ENCODE data around the gene TRNAU1AP. TPM values are rescaled to one million over a fixed set of nuclear protein-coding genes. Genes with fewer than 3 reads are reported as not detected.

Gene TRNAU1AP
- total and polyA plus RNA-seq, 2 of the 13 experiments (the other 11 are each of a cell fraction or from before 2014, with no cell fraction given), result 29.0 to 42.9 TPM

- TF ChIP-seq SIX4 (CRISPR knock-in tag; IDR thresholded peaks at IDR 0.05), result no peak
- no peak for TF ChIP-seq MXI1 (IDR thresholded peaks at IDR 0.05; ENCODE audit: borderline replicate concordance, low read depth, low read length)
- no peak for TF ChIP-seq ZNF503 (CRISPR knock-in tag; IDR thresholded peaks at IDR 0.05)
- TF ChIP-seq HMGXB3 (CRISPR knock-in tag; IDR thresholded peaks at IDR 0.05; ENCODE audit: borderline replicate concordance), result 0 out of 2 replicates have a peak, but pooled peaks have one; percentile 15
- TF ChIP-seq LRRFIP1 (CRISPR knock-in tag; conservative IDR thresholded peaks at IDR 0.05), result no peak
- TF ChIP-seq ZNF589 (CRISPR knock-in tag; conservative IDR thresholded peaks at IDR 0.05), result no peak
- peak; percentile 12; the same call in 1 of the 2 replicates for TF ChIP-seq MED1 (CRISPR knock-in tag; IDR thresholded peaks at IDR 0.05)
- no peak for TF ChIP-seq ZNF136 (CRISPR knock-in tag; IDR thresholded peaks at IDR 0.05; ENCODE audit: low read depth)
- no peak for TF ChIP-seq SNAPC5 (CRISPR knock-in tag; IDR thresholded peaks at IDR 0.05; ENCODE audit: borderline replicate concordance)
- no peak for TF ChIP-seq MEIS1 (CRISPR knock-in tag; IDR thresholded peaks at IDR 0.05; ENCODE audit: borderline replicate concordance)
- peak; percentile 76 for TF ChIP-seq POLR2G (IDR thresholded peaks at IDR 0.05; ENCODE audit: low read depth, low read length)
- TF ChIP-seq KAT7 (CRISPR knock-in tag; IDR thresholded peaks at IDR 0.05; ENCODE audit: borderline replicate concordance), result 0 out of 2 replicates have a peak, but pooled peaks have one; percentile 14
- no peak for TF ChIP-seq RFX3 (CRISPR knock-in tag; IDR thresholded peaks at IDR 0.05)
- TF ChIP-seq ZNF572 (CRISPR knock-in tag; IDR thresholded peaks at IDR 0.05), result no peak
- TF ChIP-seq KMT2B (CRISPR knock-in tag; IDR thresholded peaks at IDR 0.05), result peak; percentile 26; the same call in 1 of the 2 replicates
- TF ChIP-seq GABPB1 (CRISPR knock-in tag; IDR thresholded peaks at IDR 0.05), result 0 out of 2 replicates have a peak, but pooled peaks have one; percentile 12
- TF ChIP-seq MYPOP (CRISPR knock-in tag; IDR thresholded peaks at IDR 0.05), result no peak
- no peak for TF ChIP-seq BRF2 (CRISPR knock-in tag; IDR thresholded peaks at IDR 0.05)
These were observed 43.1 kb upstream of the TRNAU1AP start (continued) for GRCh38 chr1:28509705-28510272.
